Large intestine (tissue), 3 donors: ENCODE measurements around the gene ZNHIT3. TPM values are rescaled to one million over a fixed set of nuclear protein-coding genes. Genes with fewer than 3 reads are reported as not detected.

Experiments
- DNase-seq, 2 donors: peaks; one replicate each; pipeline versions ENCODE4 v3.0.0 to v3.0.0-alpha.2; 2013
- H3K27ac ChIP-seq: one replicate; pipeline ENCODE4 v1.5.1; 2013; ENCODE audit warnings: low read length
- H3K27me3 ChIP-seq: 2 replicates; pipeline ENCODE4 v1.6.1; 2013; ENCODE audit warnings: low read length; ENCODE audit not compliant: control insufficient read depth, insufficient read depth
- H3K36me3 ChIP-seq: 2 replicates; pipeline ENCODE4 v1.6.1; 2013; ENCODE audit warnings: low read length; ENCODE audit not compliant: control insufficient read depth, insufficient read depth
- H3K4me1 ChIP-seq: one replicate; pipeline ENCODE4 v1.6.1; 2013; ENCODE audit warnings: low read length; ENCODE audit not compliant: control insufficient read depth, insufficient read depth
- H3K4me3 ChIP-seq: one replicate; pipeline ENCODE4 v1.5.1; 2013; ENCODE audit warnings: low read length
- H3K9me3 ChIP-seq: one replicate; pipeline ENCODE4 v1.6.1; 2013; ENCODE audit warnings: mild to moderate bottlenecking, low read depth, low read length, moderate library complexity; ENCODE audit not compliant: control insufficient read depth
- WGBS: methylation state at CpG from one replicate; pipeline ENCODE4 v1.1.5; 2013; ENCODE audit warnings: low lambda C conversion rate; ENCODE audit not compliant: insufficient coverage; 5-methylcytosine and 5-hydroxymethylcytosine counted together
- polyA plus RNA-seq: library from polyadenylated mRNA; unstranded; fragments of 120-200 nt; gene quantifications from one replicate; pipeline ENCODE4 v1.2.1, GENCODE V29; 2013

ZNHIT3 gene
- polyA plus RNA-seq, 1 donor: 50.7 TPM

DNA sequence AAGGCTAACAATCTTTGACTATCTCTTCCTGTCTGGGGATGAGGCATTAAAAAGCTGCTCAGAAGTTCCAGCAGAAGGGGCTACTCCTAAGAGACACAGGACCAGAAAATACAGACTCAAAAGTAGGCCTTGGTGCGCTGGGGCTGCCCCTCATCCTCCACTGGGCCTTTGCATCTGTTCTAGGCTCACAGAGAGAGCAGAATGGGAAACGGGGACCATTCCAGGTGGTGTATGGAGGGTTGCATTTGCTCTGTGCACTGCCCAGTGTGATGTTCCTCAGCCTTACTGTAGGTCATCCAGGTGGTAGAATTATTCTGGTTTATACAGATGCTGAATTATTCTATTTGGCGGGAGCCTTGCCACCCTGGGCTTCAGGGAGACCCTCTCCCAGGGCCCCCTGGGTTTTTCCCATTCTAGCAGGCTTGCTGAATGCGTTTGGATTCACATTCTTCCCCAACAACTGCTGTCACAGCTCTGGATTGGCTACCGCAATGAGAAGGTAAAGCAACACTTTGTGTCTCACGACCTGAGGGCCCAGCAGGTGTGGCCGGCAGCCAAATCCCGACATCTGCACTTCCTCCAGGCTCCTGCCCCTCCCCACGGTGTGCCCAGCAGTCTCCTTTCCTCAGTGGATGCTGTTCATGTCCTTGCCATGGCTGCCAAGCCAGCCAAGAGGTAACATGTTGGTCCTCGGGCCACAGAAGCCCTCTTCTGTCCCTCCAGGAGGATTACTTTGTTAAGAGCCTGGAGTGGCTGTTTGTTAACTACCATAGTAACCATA, 25.0 kb upstream of the ZNHIT3 start:
- peaks cover 34% of the 10 kb centered on the region for H3K27me3 ChIP-seq

GRCh38 chr17:36463916-36464764, 22.3 kb upstream of the ZNHIT3 start:
- WGBS: no CpG with 5 or more reads among the region's 54 CpGs
- peaks cover 45% of the 10 kb centered on the region for H3K27me3 ChIP-seq
- H3K4me1 ChIP-seq: no peaks in the 10 kb centered on the region
- no peaks in the 10 kb centered on the region for H3K9me3 ChIP-seq
- H3K4me3 ChIP-seq: no peak overlapping the region
- H3K27ac ChIP-seq: no peak overlapping the region
- peak; percentile 70 to 82 for DNase-seq
- H3K36me3 ChIP-seq: no peaks in the 10 kb centered on the region

More for the DNA sequence above, 25.0 kb upstream of the ZNHIT3 start:
- no peak for DNase-seq
- Histone ChIP-seq H3K4me1 (no peaks in the 10 kb centered on the region), H3K9me3 (no peaks in the 10 kb centered on the region), H3K27ac (no peak overlapping the region), H3K36me3 (no peaks in the 10 kb centered on the region), H3K4me3 (no peak overlapping the region)
- 80% methylated on average over 1 of the region's 10 CpGs for WGBS

DNA sequence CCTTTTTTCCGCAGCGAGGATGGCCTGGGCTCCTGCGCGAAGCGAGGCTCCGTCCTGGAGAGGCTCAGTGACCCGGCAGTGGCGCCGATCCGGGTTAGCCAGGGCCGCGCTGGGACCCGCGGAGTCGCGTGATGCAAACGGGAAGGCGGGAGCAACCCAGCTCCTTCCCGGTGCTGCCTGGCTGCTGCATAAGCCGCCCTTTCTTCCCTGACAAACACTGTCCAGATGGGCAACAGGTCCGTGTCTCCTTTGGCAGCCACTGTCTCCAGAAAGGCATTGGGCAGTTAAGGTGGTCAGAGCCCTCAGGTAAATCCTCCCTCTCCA, 21.8 kb upstream of the ZNHIT3 start:
- no peak for DNase-seq
- Histone ChIP-seq H3K9me3 (no peaks in the 10 kb centered on the region), H3K4me3 (no peak overlapping the region), H3K4me1 (no peaks in the 10 kb centered on the region), H3K36me3 (no peaks in the 10 kb centered on the region), H3K27me3 (peaks cover 51% of the 10 kb centered on the region), H3K27ac (no peak overlapping the region)
- WGBS: no CpG with 5 or more reads among the region's 21 CpGs

- peaks cover 40% of the 10 kb centered on the region for H3K27me3 ChIP-seq
- no CpG with 5 or more reads among the region's 18 CpGs for WGBS
- no peaks in the 10 kb centered on the region for H3K4me1 ChIP-seq
- H3K36me3 ChIP-seq: no peaks in the 10 kb centered on the region
- no peaks in the 10 kb centered on the region for H3K9me3 ChIP-seq
- H3K4me3 ChIP-seq: no peak overlapping the region
- H3K27ac ChIP-seq: no peak overlapping the region
- DNase-seq: no peak
Measured at GRCh38 chr17:36468903-36469635, 17.4 kb upstream of the ZNHIT3 start.

DNA sequence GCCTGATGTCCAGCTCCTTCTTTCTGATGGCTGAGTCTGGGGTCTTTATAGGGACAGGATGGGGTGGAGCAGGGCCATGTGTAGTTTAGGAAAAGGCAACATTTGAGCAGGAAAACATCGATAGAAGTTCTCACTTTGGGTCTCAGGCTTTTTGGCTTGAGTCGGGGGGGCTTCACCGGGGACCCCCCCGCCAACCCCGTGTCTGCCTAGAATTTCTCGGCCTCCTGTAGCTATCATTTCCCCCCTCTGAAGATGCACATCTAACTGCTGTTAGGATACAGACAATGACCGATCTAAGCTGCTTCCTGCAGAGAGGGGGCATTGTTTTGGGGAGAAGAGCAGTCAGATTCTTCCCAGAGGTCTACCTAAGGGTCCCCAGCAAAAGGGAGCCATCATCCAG, 16.7 kb upstream of the ZNHIT3 start:
- Histone ChIP-seq H3K4me3 (no peak overlapping the region), H3K27ac (no peak overlapping the region), H3K4me1 (no peaks in the 10 kb centered on the region), H3K27me3 (peaks cover 39% of the 10 kb centered on the region), H3K36me3 (no peaks in the 10 kb centered on the region), H3K9me3 (no peaks in the 10 kb centered on the region)
- DNase-seq: no peak
- WGBS: no CpG with 5 or more reads among the region's 7 CpGs

GRCh38 chr17:36470499-36470898, 16.0 kb upstream of the ZNHIT3 start:
- no peaks in the 10 kb centered on the region for H3K9me3 ChIP-seq
- H3K4me3 ChIP-seq: no peak overlapping the region
- no peaks in the 10 kb centered on the region for H3K4me1 ChIP-seq
- DNase-seq: no peak
- H3K27me3 ChIP-seq: peaks cover 31% of the 10 kb centered on the region
- H3K27ac ChIP-seq: no peak overlapping the region
- no peaks in the 10 kb centered on the region for H3K36me3 ChIP-seq

DNA sequence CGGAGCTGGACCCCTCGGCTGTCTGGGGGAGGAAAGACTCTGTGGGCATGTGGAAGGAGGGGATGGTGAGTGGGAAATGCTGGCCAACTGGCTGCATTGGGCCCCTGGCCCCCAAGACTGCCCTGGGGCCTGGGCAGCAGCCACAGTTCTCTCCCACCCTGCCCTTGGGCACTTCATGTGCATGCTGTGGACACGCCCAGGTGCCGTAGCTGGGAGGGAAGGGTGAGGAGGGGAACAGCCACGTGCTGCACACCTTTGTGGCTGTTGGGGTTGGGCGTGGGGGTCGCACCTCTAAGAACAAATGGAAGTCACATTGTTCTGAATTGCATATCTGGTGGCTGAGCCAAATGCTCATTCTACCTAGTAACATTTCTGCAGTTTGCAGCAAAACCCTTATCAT, 11.9 kb upstream of the ZNHIT3 start:
- Histone ChIP-seq H3K4me1 (no peaks in the 10 kb centered on the region), H3K27me3 (peaks cover 11% of the 10 kb centered on the region), H3K36me3 (no peaks in the 10 kb centered on the region), H3K27ac (no peak overlapping the region), H3K4me3 (no peak overlapping the region), H3K9me3 (no peaks in the 10 kb centered on the region)
- no peak for DNase-seq
- no CpG with 5 or more reads among the region's 7 CpGs for WGBS

DNA sequence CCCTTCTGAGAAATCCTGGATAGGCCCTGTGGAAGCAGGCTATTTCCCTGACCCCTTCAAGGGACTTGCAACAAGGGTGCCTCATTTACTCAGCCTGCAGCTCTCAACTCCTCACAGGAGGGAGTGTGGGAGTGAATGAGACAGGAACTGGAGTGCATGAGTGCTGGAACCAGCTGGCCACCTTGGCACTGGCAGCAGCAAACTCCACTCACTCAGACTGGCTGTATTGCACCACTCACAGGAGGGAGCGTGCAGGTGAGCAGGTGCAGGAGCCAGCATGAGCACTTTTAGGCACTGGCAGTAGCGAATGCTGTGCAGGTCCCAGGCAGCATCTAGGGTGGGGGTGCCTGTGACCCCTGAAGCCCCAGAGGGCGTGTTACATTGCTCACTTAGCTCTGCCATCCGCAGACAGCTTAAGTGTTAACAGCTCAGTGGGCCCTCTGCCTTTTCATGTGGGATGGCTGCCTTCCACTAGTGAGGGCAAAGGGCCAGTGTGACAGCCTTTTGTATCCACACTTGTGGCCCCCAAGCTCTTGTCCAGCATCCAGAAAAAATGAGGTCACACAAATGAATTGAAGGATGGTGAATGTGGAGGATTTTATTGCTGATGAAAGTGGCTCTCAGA, 11.0 kb upstream of the ZNHIT3 start:
- H3K27ac ChIP-seq: no peak overlapping the region
- peaks cover 6% of the 10 kb centered on the region for H3K27me3 ChIP-seq
- WGBS: no CpG with 5 or more reads among the region's 4 CpGs
- H3K36me3 ChIP-seq: no peaks in the 10 kb centered on the region
- DNase-seq: no peak
- no peak overlapping the region for H3K4me3 ChIP-seq
- no peaks in the 10 kb centered on the region for H3K9me3 ChIP-seq
- no peaks in the 10 kb centered on the region for H3K4me1 ChIP-seq

DNA sequence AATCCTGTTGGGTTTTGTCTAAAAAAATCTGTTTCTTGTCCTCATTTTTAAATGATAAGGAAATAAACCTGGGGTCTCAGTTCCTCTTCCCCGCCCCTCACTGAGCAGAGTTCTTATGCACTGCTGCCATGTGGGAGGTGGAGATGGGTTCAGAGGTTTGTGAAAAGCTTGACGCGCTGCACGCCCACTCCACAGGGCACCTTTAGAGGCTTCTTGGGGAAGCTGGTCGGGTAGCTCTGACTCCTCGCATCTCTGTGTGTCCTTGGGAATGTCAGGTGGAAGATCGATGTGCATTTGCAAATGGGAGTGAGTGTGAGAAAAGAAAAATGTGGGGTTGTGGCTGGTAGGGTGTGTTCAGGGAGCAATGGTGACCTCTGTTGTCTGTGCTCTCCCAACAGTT, 4.7 kb upstream of the ZNHIT3 start:
- Histone ChIP-seq H3K27ac (no peak overlapping the region), H3K4me3 (no peak overlapping the region), H3K36me3 (no peaks in the 10 kb centered on the region), H3K9me3 (peaks cover 4% of the 10 kb centered on the region), H3K4me1 (peaks cover 10% of the 10 kb centered on the region), H3K27me3 (peaks cover 15% of the 10 kb centered on the region)
- DNase-seq: no peak
- WGBS: no CpG with 5 or more reads among the region's 7 CpGs
